ENCODE results near the gene MAML2.

DNA sequence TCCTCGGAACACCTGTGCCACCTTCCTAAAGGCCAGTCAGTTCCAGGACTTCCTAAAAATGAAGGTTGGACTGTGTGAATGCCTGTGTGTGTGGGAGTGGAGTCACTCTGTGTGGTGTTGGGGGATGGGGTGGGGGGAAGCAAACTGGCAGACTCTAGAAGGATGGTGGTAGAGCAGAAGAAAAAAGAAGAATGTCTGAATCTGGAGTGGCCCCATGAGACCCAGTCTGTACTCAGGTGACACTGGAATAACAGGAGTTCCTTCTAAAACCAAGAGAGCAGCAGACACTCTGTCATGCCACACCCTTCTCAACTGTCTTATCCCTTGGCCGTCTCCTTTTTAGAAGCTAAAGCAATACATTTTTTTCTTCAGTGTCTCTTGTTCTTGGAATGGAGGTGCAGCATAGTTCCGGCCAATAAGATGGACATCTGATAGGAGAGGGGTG is 82.9 kb downstream of the MAML2 start:
- TF ChIP-seq, protein P1, sequence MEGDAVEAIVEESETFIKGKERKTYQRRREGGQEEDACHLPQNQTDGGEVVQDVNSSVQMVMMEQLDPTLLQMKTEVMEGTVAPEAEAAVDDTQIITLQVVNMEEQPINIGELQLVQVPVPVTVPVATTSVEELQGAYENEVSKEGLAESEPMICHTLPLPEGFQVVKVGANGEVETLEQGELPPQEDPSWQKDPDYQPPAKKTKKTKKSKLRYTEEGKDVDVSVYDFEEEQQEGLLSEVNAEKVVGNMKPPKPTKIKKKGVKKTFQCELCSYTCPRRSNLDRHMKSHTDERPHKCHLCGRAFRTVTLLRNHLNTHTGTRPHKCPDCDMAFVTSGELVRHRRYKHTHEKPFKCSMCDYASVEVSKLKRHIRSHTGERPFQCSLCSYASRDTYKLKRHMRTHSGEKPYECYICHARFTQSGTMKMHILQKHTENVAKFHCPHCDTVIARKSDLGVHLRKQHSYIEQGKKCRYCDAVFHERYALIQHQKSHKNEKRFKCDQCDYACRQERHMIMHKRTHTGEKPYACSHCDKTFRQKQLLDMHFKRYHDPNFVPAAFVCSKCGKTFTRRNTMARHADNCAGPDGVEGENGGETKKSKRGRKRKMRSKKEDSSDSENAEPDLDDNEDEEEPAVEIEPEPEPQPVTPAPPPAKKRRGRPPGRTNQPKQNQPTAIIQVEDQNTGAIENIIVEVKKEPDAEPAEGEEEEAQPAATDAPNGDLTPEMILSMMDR (IDR thresholded peaks at IDR 0.05 in 8 of 11, conservative IDR thresholded peaks at IDR 0.05 in 3 of 11): no peak
- TF ChIP-seq POLR2AphosphoS5 (IDR thresholded peaks at IDR 0.05) (no peak), POLR2A (IDR thresholded peaks at IDR 0.05) (no peak)

All from spleen (tissue), 7 donors.